RPMI8226 (cell line): Measurements from ENCODE around the gene MRTFA.

Source experiments
- DNase-seq: peaks from one replicate; pipeline ENCODE4 v3.0.0-alpha.2; 2015

The MRTFA gene

DNA sequence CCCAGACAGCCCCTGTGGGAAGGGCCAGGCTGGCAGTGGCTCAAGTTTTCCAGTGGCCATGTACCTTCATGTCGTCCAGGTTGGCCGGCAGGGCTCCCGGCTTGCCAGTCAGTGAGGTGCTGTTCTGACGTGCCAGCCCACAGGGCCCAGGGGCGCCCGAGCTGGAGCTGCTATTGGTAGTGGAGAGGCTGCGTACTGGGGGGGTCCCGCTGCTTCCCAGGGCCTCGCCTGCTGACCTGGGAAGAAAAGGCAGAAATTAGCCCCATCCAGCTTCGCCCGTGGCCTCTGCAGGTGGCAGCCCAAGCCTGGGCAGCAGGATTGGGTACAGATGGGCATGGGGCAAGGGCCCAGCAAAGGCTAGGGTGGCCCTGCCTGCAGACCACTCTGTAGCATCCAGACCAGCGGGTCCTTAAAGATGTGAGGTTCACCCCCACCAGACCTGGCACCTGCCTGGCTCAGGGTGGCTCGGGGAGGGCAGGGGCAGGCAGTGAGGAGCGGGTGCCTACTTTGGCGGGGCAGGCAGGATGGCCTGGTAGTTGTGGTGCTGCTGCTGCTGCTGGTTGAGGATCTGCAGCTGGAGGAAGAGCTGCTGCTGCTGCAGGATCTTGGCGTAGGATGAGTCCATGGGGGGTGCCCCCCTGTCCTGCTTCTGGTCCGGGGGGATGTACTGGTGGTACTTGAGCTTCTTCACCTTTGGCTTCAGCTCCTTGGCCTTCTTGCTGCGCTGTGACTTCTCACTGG lies 216.0 kb downstream of the MRTFA start:
- DNase-seq, result no peak

DNA sequence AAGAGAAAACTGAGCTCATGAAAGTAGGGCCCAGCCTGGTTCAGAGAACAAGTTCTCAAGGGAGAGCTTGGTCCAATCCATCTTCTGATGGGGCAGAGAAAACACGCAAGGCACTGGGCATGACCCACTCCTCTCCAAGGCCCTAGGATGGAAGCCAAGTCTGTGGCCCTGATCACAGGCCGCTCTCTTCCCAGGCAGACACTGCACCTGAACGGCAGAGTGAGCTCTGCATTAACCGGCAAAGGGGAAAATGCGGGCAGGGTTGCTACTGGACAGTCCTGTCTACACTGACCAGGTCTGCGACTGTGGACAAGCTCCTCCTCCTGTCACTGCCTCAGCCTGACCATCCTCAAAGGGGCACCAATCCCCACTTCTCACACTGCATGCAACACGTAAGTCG lies 216.8 kb downstream of the MRTFA start:
- no peak for DNase-seq

DNA sequence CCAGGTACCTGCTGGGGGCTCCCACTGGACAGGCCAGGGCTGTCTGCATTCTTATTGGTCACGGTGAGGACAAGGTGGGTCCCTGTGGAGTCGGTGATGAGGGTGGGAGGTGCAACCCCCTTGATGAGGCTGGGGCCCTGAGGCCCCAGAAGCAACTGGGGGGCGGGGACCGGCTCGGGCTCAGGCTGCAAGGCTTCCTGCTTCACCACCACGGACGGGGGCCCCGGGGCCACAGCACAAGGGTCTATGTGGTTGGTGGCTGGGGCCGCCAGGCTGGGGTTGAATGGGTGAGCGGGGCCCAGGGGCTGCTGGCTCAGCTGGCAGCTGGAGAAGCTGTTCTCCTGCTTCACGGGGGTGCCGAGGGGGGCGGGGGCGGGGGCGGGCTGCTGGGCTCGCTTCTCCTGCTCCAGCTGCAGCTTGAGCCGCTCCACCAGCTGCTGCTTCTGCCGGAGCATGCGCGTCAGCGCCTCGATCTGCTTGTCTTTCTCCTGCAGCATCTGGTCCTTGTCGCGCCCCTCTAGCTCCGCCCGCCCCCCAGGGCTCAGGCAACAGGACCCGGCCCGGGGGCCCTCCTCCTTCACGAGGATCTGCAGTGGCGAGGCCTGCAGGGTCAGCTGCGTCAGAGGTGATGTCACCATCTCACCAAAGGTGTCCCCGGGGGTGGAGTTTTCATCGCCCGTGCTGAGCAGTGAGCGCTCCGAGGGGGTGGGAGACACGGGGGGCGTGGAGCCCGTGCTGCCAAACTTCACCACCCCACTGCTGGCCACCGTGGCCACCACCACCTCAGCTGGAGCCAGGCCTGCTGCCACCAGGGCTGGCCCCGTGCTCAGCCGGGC lies 217.9 kb downstream of the MRTFA start:
- DNase-seq, result no peak

DNA sequence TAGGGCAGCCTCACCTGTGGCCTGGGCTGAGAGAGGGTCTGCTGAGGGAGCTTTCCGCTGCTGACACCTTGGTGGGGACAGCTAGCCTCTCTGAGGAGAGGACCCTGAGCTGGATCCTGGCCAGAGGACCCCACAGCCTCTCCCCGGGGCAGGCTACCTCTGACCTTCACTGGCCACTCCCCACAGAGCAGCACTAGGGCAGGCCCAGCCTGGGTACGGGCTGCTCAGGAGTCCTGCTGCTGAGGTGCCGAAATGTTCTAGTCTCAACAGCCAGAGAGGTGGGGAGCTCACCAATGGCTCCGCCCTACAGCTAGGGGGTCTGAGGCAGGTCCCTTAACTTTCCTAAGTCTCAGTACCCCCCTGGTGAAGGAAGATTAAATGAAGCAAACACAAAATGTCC lies 218.6 kb downstream of the MRTFA start:
- no peak for DNase-seq

DNA sequence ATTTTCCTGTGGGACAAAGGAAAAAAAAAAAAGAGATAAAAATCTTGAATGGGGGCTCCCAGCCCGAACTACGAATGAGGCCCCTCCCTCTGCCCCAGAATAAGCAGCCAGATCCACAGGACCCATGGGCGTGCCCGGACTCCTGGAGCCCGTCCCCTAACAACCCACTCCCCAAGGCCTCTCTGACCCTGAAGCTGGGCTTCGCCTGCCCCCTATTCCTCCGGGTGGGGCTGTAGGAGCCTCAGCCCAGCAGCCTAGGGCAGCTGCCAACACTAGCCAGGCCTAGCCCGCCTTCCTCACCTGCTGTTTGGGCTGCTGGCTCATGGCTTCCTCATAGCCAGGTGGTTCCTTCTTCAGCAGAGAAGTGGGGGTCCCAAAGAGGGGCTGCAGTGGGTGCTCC lies 219.5 kb downstream of the MRTFA start:
- DNase-seq, result no peak

DNA sequence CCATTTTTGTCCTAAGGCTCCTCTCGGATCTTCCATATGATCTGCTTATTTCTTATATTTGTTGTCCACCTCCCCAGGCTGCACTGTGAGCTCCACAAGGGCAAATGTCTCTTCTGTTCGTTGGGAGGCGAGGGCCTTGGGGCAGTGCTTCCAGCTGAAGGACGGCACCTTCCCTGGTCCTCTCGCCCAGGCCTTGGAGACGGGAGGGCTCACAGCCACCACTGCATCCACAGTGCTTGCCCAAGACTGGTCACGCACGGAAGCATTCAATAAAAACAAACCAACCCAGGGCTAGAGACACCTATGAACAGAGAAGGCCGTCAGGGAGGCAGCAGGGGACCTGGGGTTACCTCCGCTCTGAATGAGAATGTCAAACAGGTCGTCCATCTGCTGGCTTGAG lies 219.9 kb downstream of the MRTFA start:
- no peak for DNase-seq

DNA sequence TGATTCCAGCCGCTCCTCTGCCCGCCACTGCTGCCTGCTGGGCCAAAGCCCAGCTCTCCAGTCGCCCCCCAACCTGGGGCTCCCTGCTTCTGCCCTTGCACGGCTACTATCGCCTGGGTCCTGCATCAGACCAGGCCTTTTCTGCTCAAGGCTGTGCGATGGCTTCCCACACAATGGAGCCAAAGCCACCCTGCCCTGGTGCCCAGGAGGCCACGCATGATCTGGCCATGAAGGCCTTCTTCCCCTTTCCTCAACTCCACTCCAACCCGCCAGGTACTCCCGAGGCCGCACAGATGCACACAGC lies 220.3 kb downstream of the MRTFA start:
- DNase-seq, result no peak

DNA sequence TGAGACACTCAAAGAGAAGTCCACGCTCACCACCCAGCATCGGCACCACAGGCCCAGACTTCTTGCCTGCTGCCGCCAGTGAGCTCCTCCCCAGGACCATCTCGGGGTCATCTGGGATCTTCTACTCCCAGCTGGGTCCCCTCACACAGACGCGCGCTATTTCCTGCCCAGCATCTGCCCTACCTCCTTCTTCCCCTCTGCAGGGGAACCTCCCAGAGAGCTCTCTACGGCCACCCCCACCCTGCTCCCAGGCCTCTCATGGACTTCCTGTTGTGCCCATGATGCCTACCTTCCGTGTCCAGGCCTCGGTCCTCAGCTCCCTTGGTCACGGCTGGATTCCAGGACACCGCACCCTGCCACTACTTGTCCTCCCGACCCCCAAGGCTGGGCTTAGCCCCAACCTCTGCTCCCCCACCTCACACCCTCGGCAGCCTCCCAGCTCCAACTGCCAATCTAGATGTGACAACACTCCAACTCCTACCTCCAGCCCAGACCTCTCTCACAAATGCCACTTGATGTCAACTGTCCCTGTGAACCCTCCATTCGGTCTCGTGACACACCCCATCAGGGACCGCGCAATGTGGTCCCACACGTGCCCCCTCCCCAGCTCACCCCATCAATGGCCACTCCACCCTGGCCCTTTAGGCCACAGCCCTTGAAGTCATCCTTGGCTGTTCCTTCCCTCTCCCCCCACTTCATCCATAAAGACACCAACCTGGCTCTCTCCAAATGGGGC lies 220.8 kb downstream of the MRTFA start:
- peak; percentile 36 for DNase-seq

DNA sequence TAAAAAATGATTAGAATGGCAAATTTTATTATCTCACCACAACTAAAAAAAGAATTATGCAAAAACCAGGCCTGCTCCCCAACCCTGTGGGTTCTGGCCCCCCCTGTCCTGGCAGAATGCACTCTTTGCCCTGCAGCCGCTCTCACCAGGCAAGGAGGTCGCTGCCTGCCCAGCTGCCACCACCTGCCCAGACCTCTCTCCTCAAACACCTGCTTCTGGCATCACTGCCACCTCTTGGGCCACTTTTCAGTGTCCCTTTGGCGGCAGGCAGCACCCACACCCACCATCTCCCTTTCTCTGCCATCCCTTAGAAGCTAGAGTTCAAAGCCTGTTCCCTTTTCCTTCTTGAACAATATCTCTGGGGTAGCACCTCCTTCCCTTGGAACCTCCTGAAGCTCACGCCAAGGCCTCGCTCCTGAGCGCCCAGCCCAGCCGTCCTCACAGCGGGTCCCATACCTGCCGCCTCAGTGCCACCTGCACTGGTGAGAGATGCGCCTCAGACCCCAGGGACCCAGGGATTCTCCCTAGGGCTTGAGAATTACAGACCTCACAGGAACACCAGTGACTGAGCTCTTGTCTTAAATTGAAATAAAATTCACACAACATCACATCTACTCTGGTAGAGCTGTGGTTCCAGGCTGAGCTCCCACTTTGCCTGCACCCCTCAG lies 221.5 kb downstream of the MRTFA start:
- peak; percentile 90 for DNase-seq

DNA sequence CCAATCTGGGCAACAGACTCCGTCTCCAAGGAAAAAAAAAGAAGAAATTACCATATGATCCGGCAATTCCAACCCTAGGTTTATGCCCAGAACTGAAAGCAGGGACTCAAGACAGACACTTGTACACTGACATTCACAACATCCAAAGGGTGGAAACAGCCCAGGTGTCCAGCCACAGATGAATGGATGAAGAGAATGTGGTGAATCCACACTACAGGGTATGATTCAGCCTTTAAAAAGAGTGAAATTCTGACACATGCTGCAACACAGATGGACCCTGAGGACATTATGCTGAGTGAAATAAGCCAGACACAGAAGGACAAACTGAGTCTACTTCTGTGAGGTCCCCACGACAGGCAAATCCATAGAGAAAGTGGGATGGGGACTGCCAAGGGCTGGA lies 222.2 kb downstream of the MRTFA start:
- peak; percentile 37 for DNase-seq

DNA sequence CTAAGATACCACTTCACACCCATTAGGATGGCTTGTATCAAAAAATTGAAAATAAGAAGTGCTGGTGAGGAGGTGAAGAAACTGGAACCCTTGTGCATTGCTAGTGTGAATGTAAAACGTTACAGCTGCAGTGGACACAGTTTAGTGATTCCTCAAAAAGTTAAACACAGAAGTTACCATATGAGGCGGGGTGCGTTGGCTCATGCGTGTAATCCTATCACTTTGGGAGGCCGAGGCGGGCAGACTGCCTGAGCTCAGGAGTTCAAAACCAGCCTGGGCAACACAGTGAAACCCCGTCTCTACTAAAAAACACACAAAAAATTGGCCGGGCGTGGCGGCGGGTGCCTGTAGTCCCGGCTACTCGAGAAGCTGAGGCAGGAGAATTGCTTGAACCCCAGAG lies 222.6 kb downstream of the MRTFA start:
- DNase-seq, result no peak

DNA sequence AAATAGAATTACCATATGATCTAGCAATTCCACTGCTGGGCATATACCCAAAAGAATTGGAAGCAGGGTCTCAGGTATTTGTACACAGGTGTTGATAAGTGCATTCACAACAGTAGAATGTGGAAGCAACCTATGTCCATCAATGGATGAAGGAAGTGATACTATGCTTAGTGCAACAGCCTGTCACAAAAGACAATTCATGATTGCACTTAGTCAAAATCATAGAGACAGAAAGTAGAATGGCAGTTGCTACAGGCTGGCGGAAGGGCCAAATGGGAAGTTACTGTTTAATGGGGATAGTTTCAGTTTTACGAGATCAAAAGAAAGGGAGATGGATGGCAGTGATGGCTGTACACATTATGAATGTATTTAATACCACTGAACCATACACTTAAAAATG lies 224.1 kb downstream of the MRTFA start:
- DNase-seq, result peak; percentile 74

DNA sequence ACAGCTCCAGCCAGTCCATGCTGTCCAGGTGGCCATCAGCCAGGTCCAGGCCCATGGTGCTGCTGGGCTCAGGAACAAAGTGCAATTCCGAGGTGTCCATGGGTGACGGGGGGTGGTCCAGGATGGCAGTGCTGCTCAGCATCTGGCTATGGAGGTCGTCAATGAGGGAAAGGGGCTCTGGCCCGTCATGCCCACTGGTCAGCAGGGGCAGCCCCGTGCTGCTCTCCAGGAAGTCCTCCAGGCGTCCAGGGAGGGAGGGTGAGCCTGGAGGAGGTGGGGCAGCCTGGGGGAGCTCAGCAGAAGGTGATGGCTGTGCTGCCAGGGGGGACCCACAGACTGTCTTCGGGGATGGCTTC lies 225.0 kb downstream of the MRTFA start:
- DNase-seq, result no peak

DNA sequence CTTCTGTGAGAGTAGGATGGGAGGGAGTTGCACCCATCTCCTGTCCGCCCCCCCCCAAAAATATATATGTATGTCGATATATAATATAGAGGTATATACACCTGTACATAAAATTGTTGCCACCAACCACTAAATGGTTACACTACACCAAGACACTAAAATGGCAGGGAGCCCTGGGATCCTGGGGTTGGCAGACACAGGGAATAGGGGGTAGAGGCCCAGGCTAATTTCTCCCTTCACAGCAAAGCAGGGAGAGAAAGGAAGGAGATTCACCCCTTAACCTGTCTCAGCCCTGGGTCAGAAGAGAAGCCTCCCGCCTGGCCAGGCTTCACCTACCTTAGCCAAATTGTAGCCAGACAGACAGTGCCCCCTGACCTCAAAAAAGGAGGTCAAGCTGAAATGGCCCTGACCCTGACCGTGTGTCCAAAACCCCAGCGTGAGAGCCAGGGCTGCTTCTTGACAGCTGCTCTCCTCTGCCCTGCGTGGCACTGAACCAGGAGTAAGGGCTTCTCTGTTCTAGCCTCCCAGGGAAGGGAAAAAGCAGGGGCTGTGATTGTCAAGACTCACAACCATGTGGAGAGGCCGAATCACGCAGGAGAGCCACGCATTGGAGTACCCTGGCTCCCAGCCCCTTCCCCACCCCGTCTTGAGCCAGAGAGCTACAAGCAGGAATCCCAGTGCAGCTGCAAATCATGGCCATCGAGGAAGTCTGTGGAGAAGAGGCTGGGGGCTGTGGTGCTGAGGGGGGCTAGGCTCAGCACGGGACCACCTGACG lies 225.6 kb downstream of the MRTFA start:
- no peak for DNase-seq

DNA sequence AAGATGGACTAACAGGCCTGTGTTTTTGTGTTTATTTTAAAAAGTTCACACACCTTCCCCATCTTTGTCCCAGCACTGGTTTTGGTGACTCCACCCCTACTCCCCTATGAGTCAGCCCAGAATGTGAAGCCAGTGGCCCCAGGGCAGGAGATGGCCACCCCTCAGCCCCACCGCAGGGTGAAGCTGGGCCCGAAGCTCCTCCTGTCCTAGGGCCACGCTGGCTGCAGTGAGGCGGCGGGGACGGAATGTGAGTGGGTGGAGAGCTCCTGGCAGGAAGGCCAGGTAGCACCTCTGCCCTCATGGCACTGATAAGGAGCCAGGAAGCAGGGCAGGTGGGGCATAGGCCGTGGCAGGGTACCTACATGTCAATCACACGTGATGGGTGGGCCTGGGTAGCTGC lies 226.2 kb downstream of the MRTFA start:
- DNase-seq, result no peak

DNA sequence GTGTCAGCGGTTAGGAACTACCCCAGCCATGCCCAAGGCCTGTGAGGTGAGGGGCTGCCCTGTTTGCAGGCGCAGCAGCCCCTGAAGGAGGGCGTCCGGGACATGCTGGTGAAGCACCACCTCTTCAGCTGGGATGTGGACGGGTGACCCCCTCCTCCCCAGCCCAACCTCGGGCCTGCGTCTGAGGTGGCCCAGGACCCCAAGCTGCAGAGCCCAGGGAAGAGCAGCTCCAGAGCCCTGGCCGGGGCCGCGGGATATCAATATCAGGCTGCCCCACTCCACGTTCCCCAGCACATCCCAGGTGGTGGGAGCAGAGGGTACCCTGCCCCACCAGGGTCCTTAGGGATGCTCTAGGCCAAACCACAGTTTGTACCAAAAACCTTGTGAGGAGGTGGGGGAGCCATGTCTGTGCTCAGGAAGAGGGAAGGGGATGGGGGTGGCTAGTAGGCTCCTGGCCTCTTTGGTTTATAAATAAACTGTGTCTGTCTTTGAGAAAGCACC lies 226.9 kb downstream of the MRTFA start:
- no peak for DNase-seq

DNA sequence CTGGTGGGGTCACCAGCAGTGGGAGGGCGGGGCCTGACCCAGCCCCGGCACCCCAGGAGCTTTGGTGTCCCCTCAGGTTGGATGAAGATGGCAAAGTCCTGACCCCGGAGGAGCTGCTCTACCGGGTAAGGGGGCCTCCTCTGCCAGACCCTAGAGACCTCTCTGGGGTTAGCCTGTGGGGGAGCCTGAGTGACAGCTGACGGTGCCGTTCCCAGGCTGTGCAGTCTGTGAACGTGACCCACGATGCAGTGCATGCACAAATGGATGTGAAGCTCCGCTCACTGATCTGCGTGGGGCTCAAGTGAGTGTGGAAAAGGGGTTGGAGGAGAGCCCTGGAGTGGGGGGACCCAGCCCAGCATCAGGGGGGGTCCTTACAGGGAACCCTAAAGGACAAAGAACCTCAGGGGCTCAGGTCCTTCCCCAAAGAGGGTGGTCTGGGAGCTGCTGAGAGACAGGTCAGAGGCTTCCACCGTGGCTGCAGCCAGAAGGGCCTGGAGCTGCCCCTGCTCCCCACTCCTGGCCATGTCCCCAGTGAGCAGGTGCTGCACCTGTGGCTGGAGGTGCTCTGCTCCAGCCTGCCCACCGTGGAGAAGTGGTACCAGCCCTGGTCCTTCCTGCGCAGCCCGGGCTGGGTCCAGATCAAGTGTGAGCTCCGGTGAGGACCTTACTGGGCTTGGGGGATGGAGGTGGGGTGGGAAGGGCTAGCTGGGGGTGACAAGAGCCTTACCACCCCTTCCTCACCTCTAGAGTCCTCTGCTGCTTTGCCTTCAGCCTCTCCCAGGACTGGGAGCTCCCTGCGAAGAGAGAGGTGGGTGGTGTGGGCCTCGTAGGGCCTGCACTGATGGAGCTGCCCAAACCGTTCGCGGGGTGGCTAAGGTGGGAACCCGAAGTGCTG lies 227.6 kb downstream of the MRTFA start:
- no peak for DNase-seq

DNA sequence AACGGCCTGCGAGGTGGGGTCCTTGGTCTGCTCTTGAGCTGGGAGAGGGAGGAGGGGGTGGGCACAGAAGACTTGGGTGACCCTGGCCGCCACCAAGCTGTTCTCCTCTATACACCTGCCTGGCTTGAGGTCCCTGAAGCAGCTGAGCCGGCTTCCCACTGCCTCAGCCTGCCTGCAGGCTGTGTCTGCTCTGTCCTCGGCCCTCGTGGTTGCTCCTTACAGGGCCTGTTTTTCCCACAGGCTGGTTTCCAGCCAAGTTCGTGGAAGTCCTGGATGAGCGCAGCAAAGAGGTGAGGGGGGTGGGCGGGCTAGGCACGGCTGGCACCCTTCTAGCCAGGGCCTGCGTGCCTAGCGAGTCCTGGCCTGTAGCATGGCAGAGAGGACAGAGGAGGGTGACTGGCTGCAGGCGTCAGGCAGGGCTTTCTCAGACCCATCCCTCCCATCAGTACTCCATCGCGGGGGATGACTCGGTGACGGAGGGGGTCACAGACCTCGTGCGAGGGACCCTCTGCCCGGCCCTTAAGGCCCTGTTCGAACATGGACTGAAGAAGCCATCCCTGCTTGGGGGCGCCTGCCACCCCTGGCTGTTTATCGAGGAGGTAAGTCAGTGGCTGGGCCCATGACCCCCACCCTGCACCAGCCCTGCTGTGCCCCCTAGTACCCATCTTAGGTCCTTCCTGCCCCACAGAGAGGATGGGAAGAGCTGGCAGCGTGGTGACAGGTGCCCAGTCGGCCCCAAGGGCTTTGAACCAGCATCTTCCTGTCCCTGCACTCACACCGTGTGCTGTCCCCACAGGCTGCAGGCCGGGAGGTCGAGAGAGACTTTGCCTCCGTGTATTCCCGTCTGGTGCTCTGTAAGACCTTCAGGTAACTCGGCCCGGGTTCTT lies 228.4 kb downstream of the MRTFA start:
- no peak for DNase-seq

DNA sequence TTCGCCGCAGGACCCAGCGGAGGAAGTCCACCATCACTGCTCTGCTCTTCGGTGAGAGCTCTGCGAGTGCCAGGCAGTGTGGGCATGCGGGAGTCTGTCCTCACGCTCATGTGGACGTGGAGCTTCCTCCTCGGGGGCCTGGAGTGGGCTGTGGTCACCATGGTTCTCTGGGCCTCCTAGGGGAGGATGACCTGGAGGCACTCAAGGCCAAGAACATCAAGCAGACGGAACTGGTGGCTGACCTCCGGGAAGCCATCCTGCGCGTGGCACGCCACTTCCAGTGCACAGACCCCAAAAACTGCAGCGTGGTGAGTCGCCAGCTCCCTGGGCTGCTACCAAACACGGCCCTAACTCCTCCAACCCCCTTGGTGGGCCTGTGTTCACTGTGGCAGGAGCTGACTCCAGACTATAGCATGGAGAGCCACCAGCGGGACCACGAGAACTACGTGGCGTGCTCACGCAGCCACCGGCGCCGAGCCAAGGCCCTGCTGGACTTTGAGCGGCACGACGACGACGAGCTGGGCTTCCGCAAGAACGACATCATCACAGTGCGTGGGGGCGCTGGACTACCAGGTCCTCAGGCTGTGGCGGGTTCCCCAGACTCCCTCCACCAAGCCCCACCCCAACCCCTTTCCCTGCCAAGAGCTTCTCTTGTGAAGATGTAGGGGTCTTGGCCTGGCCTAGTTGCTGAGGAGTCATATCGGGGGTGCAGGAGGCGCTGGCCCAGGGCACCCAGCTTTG lies 229.3 kb downstream of the MRTFA start:
- no peak for DNase-seq
